K562 (cell line): ENCODE results near the gene TUT1. TPM values are rescaled to one million over a fixed set of nuclear protein-coding genes. Genes with fewer than 3 reads are reported as not detected.

Experiments used
- AFF4 ChIP-seq: sonication (generic); formaldehyde crosslinking; IDR thresholded peaks from 2 replicates; pipeline ENCODE4 v1.8.0; 2023; ENCODE audit warnings: mild to moderate bottlenecking, missing genetic modification reagents
- CBFA2T3 ChIP-seq: fragments of 450-650 bp; IDR thresholded peaks from 2 replicates; pipeline ENCODE4 v1.6.1; 2017
- ESRRB ChIP-seq: fragments of 250-450 bp; sonication (Bioruptor Pico); IDR thresholded peaks from 2 replicates; pipeline ENCODE4 v1.5.0; 2020; ENCODE audit warnings: mild to moderate bottlenecking, moderate library complexity, borderline replicate concordance
- HNRNPK ChIP-seq: fragments of 200-400 bp; formaldehyde crosslinking; IDR thresholded peaks from one replicate; pipeline ENCODE4 v1.6.1; 2018; ENCODE audit warnings: mild to moderate bottlenecking, low read depth, low read length; ENCODE audit not compliant: poor library complexity, severe bottlenecking
- MLLT1 ChIP-seq, 2 experiments: fragments of 450-650 bp; IDR thresholded peaks; 2 replicates each; pipeline ENCODE4 v1.6.1; 2016
- POU5F1 ChIP-seq: fragments of 150-350 bp; IDR thresholded peaks from 2 replicates; pipeline ENCODE4 v1.6.1; 2014; ENCODE audit warnings: borderline replicate concordance, low read length, low read depth, mild to moderate bottlenecking; ENCODE audit not compliant: partially characterized antibody
- RBM34 ChIP-seq: fragments of 200-400 bp; formaldehyde crosslinking; IDR thresholded peaks from 2 replicates; pipeline ENCODE4 v1.6.1; 2018; ENCODE audit warnings: low read length, borderline replicate concordance; ENCODE audit not compliant: insufficient read depth
- TEAD2 ChIP-seq: fragments of 450-650 bp; IDR thresholded peaks from 2 replicates; pipeline ENCODE4 v1.6.1; 2016; ENCODE audit warnings: missing genetic modification characterization, control low read depth, missing compliant biosample characterization
- ZBTB33 ChIP-seq: sonication (generic); formaldehyde crosslinking; IDR thresholded peaks from 2 replicates; pipeline ENCODE4 v1.8.1; 2023; ENCODE audit warnings: mild to moderate bottlenecking, missing genetic modification reagents
- polyA plus RNA-seq, 8 experiments: library from polyadenylated mRNA; depleted of rRNA in 4 of 8; stranded (reverse) in 5 of 8; unstranded in 3 of 8; fragments of >200 nt; fragmentation: Nextera tagmentation in 2 of 8; fragmentation: Illumina TruSeq in 1 of 8; extraction: Ambion mirVana in 2 of 8; extraction: Trizol in 1 of 8; gene quantifications; 2 replicates each; pipeline versions ENCODE4 v1.2.1 to v1.2.3, GENCODE V29; 2011 to 2014; ENCODE audit warnings: inconsistent platforms in 1 of 8, missing spikeins in 1 of 8
- total RNA-seq, 7 experiments: library from RNA; depleted of rRNA in 6 of 7; stranded (reverse); fragments of >200 nt in 6 of 7; fragmentation: Illumina TruSeq in 2 of 7; extraction: Trizol in 2 of 7; gene quantifications; 2 replicates each; pipeline versions ENCODE4 v1.2.1 to v1.2.3, GENCODE V29; 2011 to 2021; ENCODE audit warnings: low replicate concordance in 1 of 7

Gene TUT1
- total and polyA plus RNA-seq, 9 of the 15 experiments (the other 6 are each of a cell fraction or from before 2014, with no cell fraction given) = 0.66 to 44.3 (median 15.7) TPM

GRCh38 chr11:62621567-62622470 is 30.5 kb upstream of the TUT1 start, which contains the start of gene B3GAT3 (continued):
- TF ChIP-seq HNRNPK (peak; percentile 90), CBFA2T3 (0 out of 2 replicates have a peak, but pooled peaks have one; percentile 19), POU5F1 (no peak), AFF4 (CRISPR knock-in tag) (no peak), ESRRB (CRISPR knock-in tag) (no peak), ZBTB33 (peak; percentile 10; the same call in 1 of the 2 replicates), MLLT1 (IDR thresholded peaks at IDR 0.05) (0 out of 4 replicates have a peak, but pooled peaks of 1 of the 2 experiments have one; percentile 69), TEAD2 (tag) (no peak), RBM34 (no peak)
